Right ventricle myocardium superior (tissue), 1 donor: Measurements from ENCODE around the gene ZNF335. TPM values are rescaled to one million over a fixed set of nuclear protein-coding genes. Genes with fewer than 3 reads are reported as not detected.

ENCODE experiments used
- ATAC-seq: fragments of 200-7000 bp; cut with Tn5 transposase; one replicate; pipeline ENCODE4 v1.9.1; 2020; ENCODE audit warnings: mild to moderate bottlenecking; ENCODE audit not compliant: poor library complexity
- DNase-seq: peaks from one replicate; pipeline ENCODE4 v3.0.0-alpha.2; 2020
- intact Hi-C: fragments of 100-400 bp; cut with DNase I; formaldehyde crosslinking; loops from one replicate; pipeline ENCODE4 v1.11.2; 2022
- total RNA-seq: library from RNA; stranded (reverse); fragmentation: NEBNext Ultra II Directional; extraction: Animal tissue kit (Norgen Biotek cat#: 25700); gene quantifications from one replicate; pipeline ENCODE4 v1.2.1, GENCODE V29; 2021
- donor health status: DM: no; HTN: yes; CAD: no; lungs with severe emphysema.

ZNF335 gene
- total RNA-seq, 1 donor from 2014 or later = 7.6 TPM

DNA sequence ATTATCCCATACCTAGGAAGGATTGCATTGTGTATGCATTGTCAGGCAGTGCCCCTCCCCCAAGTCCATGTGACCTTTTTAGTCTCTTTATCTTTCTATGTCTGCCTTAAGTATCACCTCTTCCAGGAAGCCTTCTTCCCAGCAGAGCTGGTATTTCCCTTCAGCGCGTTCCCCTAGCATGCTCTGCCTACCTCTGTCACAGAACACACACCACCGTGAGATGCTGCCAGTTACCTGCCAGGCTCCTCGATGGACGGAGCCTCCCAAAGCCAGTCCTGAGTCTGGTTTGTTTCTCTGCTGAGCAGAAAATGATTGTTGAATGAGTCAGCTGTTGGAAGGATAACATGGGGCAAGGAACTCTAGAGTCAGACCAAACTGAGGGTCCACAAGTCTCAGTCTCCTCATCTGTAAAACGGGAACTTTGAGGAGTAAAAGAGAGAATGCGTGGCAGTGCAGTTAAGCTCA is 11.3 kb upstream of the ZNF335 start:
- no peak for ATAC-seq

GRCh38 chr20:45981261-45981660 is 9.3 kb upstream of the ZNF335 start:
- no peak for ATAC-seq
- no peak for DNase-seq
- intact Hi-C loops = no loop called here

More for the DNA sequence above, 11.3 kb upstream of the ZNF335 start:
- intact Hi-C loops = no loop called here
- no peak for DNase-seq

DNA sequence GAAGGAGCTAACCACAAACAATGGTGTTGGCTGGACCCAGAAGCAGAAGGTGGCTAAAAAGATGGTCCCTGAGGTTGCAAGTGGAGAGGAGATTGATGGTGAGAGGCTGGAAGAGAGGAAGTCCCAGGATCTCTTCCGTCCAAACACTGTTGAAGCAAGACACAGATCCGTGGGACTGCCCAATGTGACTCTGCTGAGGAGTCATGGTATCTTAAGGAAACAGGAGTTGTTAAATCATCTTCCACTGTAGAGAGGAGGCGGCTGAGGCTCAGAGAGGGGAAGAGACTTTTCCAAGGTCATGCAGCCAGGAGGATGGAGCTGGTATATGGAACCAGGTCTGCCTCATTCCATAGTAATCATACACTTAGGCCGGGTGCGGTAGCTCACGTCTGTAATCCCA is 4.1 kb upstream of the ZNF335 start:
- ATAC-seq (no peak), DNase-seq (peak; percentile 3)
- intact Hi-C loops = no loop called here

DNA sequence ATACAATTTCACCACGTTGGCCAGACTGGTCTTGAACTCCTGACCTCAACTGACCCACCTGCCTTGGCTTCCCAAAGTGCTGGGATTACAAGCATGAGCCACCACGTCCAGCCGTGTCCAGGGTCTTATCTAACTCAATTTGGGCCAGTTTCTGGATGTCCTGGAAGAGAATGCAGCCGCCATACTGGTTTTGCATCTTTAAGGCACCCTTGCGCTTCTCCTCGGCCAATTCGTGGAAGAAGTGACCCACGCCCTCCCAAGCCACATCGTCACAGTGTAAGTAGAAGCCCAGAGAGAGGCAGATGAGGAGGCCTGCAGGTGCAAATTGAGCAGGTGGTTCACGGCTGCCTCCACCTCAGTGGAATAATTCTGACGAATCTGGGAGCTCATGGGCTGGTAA is 3.7 kb upstream of the ZNF335 start:
- peak; percentile 24 for DNase-seq
- intact Hi-C loops = no loop called here

GRCh38 chr20:45974896-45975565 is 3.0 kb upstream of the ZNF335 start:
- intact Hi-C loops = no loop called here
- DNase-seq (peak; percentile 40), ATAC-seq (no peak)

More for the DNA sequence above, 3.7 kb upstream of the ZNF335 start:
- no peak for ATAC-seq

GRCh38 chr20:45972500-45973183 is 639 bp upstream of the ZNF335 start:
- ATAC-seq (no peak), DNase-seq (peak; percentile 46)
- intact Hi-C loops = no loop called here

DNA sequence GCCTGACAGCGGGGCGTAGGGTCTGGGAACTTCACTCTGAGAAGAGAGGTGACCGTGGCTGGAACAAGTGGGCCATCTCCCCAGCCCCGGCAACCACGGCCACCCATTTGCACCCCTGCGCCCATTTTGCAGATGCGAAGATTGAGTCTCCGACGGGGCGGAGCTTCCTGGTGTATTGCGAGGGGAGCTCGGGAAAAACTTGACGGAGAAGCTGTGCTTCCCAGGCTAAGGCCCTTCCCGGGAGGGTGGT is 653 bp downstream of the ZNF335 start:
- intact Hi-C loops = no loop called here
- ATAC-seq (no peak), DNase-seq (no peak)

DNA sequence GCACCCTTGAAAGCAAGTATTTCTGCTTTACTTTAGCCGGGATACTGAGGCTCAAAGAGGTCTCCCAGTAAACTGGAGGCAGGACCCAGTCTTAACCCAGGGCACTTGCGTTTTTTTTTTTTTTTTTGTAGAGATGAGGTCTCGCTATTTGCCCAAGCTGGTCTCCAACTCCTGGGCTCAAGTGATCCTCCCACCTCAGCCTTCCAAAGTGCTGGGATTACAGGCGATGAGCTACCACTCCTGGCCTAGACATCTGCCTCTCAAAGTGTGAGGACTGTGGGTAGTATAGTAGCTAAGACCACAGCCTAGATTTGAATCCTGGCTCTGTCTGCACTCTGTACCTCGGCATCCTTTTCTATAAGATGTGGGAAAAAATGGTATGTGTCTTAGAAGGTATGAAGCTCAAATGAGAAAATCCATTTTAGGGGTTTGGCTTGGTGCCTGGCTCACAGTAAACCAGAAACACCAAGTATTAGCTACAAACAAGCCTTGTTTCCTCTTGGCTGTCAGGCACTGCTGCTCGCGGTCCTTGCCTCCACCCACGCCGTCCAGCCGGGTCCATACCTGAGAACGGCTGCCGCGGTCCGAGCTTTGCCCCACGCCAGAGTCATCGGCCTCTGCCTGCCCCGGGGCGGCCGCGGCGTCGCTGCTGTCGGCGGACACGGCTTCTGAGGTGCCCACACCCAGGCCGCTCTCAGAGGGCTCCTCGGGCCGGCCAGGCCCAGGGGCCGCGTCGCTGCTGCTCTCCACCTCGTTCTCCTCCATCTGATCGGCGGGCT is 1.2 kb downstream of the ZNF335 start:
- DNase-seq = peak; percentile 57
- ATAC-seq = peak; percentile 3
- intact Hi-C loops = no loop called here

DNA sequence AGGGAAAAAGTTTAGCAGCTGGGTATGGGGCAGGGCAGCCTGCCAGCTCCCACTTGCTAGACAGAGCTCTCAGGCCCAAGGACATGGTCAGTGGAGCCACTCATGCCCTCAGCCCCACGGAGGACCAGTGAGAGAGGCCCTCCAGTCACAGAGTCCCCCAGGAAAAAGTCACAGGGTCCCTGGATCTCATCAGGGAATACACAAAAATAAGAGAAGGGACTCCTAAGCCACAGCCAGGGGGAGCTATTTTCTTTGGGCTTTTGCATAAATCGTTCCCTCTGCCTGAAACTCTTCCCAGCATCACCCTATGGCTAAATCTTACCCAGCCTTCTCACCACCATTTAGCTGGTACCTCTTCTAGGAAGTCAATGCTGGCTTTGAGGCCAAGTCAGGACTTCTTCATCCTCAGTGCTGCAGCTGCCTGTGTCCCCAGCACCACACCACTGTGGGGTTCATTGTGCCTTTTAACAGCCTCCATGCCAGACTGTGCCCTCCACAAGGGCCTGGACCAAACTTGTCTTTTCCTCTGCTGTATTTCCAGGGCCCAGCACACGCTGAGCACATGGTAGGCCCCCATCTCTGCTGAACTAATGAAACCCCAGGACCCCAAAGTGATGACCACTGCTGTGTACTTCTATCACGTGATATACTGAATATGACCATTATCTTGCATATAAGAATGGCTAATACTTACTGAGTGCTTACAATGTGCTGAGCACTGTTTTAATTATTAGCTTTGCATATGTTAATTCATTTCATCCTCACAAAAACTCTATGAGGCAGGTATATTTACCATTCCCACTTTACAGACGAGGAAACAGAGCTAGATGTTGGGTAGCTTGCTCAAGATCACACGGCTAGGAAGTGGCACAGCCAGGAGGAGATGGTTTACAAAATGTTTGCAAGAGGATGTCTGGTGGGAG is 2.0 kb downstream of the ZNF335 start:
- intact Hi-C loops = no loop called here
- no peak for DNase-seq
- ATAC-seq = no peak

- intact Hi-C loops = no loop called here
- ATAC-seq (no peak), DNase-seq (peak; percentile 38)
Observed at GRCh38 chr20:45968801-45969711, 2.9 kb downstream of the ZNF335 start.

- no peak for DNase-seq
- intact Hi-C loops = no loop called here
- no peak for ATAC-seq
Observed at GRCh38 chr20:45968081-45968671, 3.8 kb downstream of the ZNF335 start.

DNA sequence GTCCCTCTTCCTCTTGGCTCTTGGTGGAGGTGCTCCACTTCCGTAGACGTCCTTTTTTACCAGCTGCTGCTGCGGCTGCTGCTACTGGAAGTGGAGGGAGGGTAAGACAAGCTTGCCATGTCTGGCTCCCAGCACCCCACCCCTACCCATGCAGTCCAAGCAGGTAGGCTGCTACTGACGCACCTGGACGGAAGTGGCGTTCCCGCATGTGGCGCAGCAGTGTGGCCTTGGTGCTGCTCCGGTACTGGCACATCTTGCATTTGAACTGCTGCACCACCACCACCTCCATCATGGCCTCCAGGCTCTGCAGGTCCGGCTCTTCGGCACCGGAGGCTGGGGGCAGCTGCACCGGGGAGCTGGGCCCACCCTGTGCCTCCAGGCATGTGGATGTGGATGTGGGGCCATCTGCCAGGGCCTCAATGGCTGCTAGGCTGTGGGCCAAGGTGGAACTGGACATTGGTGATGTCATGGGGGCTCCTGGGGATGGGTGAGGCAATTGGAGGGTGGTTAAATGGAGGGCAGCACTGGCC is 4.4 kb downstream of the ZNF335 start:
- ATAC-seq (no peak), DNase-seq (peak; percentile 33)
- intact Hi-C loops = no loop called here

GRCh38 chr20:45965169-45966002 is 6.6 kb downstream of the ZNF335 start:
- DNase-seq = peak; percentile 32
- intact Hi-C loops = no loop called here
- no peak for ATAC-seq

DNA sequence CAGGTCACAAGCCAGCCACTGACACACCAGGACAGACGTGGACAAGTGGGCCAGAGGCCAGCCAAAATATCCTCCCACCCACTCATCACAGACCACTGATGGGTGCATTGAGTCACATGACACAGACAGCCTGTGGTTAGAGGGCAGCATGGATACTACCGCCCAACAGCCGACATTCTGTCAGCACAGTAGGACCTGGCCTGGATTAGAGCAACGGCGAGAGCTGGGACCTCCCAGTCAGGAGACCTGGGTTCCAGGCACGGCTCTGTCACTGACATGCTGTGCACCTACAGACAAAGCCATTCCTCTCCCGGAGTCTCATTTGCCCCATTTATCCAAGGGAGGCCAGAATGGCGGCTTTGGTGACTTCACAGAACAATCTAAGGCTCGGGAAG is 8.0 kb downstream of the ZNF335 start:
- DNase-seq (peak; percentile 13), ATAC-seq (no peak)
- intact Hi-C loops = no loop called here

DNA sequence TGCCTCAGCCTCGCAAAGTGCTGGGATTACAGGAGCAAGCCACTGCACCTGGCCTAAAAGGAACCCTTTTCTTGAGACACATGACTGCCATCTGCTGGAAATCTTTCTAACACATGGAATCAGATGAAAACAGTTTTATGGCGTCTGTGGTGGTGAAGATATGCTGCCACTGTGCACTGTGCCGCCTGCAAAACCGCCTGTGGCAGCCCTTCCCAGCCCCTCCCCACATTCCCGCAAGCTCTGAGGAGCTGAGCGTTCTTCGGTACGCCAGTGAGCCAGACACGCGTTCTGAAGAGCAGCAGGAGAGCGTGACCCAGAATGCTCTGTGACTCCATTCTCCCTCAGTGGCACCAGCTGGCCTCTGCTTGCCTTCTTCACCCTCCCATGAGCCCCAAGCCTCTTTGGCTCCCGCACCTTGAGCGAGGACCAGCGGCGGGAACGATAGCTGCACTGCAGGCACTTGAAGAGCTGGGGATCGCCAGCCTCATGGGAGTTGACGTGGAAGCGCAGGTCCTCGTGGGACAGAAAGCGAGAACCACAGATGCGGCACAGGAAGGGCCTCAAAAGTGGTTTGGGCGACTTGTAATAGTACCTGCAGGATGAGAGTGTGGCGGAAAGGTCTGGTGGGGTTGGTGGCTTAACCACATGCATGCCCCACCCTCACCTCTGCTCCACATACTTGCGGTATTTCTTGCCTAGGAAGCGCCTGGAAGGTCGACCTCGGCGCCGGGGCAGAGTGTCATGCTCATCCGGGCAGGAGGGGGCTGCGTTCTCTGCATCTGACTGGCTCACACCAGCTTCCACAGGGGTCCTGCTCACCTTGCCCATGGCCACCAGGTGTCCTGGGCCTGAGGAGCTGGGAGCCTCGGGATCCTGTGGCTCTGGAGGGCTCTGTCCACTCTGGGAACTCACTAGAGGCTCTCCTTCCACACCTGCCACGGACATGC is 8.7 kb downstream of the ZNF335 start:
- DNase-seq = peak; percentile 37

More for the DNA sequence above, 8.7 kb downstream of the ZNF335 start:
- no peak for ATAC-seq
- intact Hi-C loops = no loop called here
